ENCODE results near the gene NSMF. TPM values are rescaled to one million over a fixed set of nuclear protein-coding genes. Genes with fewer than 3 reads are reported as not detected.
A peak's percentile ranks its signal among the peaks of the same experiment; 100 is the strongest.
"Not testable (repeated sequence)": the region's sequence is repeated elsewhere in the genome, so short reads cannot be mapped to it uniquely, and the experiment has no call there.

NSMF gene
- total RNA-seq, 1 donor from 2014 or later, result 50.4 TPM

DNA sequence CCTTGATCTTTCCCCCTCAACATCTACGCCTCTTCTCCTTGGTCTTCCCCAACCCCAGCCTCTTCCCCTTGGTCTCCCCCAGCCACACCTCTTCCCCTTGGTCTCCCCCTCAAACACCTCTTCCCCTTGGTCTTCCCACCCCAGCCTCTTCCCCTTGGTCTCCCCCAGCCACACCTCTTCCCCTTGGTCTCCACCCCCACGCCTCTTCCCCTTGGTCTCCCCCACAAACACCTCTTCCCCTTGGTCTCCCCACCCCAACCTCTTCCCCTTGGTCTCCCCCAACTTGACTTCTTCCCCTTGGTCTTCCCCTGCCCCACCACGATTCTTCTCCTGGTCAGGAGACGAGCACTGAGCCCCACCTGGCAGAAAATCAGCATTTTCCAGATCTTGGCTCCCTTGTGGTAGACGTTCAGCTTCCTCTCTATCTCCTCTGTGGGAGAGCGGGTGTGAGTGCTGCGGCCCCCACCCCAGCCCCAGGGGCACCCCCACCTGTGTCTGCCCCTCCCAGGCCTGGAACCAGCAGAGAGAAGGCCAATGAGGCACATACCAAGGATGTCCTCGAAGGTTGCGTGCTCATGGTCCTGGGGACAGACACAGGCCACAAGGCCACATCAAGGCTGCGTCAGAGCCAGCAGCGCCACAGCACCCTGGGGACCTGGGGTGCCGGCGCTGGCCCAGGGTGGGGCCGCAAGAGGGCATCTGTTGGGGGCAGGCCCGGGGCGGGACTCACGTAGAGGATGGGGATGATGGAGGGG, 7.0 kb downstream of the NSMF start:
- no peak for DNase-seq (ENCODE audit: low spot score)
- no peak for ATAC-seq
- intact Hi-C loops (cut with DNase I), result no loop called here

DNA sequence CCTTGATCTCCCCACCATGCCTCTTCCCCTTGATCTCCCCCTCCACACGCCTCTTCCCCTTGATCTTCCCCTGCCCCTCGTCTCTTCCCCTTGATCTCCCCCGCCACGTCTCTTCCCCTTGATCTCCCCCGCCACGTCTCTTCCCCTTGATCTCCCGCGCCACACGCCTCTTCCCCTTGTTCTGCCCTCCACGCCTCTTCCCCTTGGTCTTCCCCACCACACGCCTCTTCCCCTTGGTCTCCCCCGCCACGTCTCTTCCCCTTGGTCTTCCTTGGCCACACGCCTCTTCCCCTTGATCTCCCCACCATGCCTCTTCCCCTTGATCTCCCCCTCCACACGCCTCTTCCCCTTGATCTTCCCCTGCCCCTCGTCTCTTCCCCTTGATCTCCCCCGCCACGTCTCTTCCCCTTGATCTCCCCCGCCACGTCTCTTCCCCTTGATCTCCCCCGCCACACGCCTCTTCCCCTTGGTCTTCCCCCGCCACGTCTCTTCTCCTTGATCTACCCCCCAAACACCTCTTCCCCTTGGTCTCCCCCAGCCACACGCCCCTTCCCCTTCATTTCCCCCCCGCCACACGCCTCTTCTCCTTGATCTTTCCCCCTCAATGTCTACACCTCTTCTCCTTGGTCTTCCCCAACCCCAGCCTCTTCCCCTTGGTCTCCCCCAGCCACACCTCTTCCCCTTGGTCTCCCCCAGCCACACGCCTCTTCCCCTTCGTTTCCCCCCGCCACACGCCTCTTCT, 7.7 kb downstream of the NSMF start:
- DNase-seq (ENCODE audit: low spot score); intact Hi-C loops (cut with DNase I); ATAC-seq: not testable (repeated sequence)

DNA sequence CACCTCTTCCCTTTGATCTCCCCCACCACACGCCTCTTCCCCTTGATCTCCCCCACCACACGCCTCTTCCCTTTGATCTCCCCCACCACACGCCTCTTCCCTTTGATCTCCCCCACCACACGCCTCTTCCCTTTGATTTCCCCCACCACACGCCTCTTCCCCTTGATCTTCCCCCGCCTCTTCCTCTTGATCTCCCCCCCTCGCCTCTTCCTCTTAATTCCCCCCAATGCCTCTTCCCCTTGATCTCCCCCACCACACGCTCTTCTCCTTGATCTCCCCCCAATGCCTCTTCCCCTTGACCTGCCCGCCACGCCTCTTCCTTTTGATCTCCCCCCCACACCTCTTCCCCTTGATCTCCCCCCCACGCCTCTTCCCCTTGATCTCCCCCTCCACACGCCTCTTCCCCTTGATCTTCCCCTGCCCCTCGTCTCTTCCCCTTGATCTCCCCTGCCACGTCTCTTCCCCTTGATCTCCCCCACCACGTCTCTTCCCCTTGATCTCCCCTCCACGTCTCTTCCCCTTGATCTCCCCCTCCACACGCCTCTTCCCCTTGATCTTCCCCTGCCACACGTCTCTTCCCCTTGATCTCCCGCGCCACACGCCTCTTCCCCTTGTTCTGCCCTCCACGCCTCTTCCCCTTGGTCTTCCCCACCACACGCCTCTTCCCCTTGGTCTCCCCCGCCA, 8.5 kb downstream of the NSMF start:
- intact Hi-C loops (cut with DNase I); DNase-seq (ENCODE audit: low spot score); ATAC-seq: not testable (repeated sequence)

DNA sequence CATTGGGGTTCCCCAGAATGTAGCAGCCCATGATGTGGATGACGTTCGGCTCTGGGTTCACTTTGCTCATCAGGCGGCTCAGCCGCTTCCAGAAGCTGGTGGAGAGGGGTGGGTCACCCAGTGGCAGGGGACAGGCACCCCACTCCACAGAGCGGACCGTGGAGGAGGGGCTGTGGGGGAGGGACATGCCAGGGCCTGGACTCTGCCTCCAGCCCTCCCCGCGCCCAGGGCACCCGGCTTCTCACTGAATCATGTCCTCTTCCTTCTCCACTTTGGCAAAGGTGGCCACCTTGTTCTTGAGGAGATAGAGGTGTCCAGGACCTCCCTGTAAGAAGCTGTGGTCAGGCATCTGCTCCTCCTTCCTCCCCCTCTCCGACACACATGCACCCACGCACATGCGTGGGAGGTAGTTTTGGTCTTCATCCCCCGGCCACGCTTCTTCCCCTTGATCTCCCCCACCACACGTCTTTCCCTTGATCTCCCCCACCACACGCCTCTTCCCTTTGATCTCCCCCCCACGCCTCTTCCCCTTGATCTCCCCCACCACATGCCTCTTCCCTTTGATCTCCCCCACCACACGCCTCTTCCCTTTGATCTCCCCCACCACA, 9.1 kb downstream of the NSMF start:
- ATAC-seq, result no peak
- intact Hi-C loops (cut with DNase I), result no loop called here
- no peak for DNase-seq (ENCODE audit: low spot score)

GRCh38 chr9:137449081-137449844, 9.9 kb downstream of the NSMF start:
- DNase-seq (ENCODE audit: low spot score) (no peak), ATAC-seq (no peak)
- intact Hi-C loops (cut with DNase I), result no loop called here

- DNase-seq (ENCODE audit: low spot score) (no peak), ATAC-seq (no peak)
- intact Hi-C loops (cut with DNase I), result no loop called here
These were observed 10.6 kb downstream of the NSMF start for GRCh38 chr9:137448602-137448962.

DNA sequence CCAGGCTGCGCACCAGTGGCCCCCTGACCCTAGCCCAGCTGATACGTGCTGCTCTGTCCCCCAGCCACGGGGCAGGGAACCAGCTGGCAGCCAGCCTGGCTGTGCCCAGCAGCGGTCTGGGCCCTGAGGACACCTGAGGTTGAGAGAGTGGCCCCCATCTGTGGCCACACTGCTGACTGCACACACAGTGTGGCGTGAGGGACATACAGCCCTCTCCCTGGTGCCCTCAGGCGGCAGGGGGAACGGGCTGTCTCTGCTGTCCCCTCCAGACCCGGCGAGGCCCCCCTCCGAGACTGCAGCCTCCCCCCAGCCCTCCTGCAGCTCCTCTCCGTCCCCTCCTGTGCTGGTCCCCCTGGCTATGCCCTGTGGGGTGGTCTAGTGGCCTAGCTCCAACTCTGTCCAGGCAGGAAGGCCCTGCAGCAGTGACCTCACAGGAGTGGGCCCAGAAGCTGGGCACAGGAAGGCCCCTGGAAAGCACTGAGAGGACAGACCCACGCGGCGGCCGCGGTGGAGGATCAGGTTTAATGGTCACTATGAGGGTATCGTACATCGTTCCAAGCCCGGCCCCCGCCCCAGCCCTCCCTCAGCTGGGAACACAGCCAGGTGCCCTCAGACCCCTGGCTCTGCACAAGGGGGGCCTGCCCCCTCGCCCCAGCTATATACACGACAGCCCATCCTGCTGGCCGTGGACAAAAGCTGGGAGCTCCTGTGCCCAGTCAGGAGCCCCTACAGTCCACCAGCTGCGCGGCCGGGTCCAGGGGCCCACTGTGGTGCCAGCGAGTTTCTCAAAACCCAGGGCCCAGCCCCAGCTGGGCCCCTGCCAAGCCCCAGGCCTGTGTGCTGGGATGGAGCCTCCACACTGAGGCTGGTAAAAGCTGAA, 11.2 kb downstream of the NSMF start:
- ATAC-seq (peak; percentile 3), DNase-seq (ENCODE audit: low spot score) (no peak)
- intact Hi-C loops (cut with DNase I), result no loop called here

- intact Hi-C loops (cut with DNase I), result no loop called here
- DNase-seq (ENCODE audit: low spot score) (no peak), ATAC-seq (peak; percentile 11)
These were observed 12.2 kb downstream of the NSMF start for GRCh38 chr9:137446851-137447471.

- DNase-seq (ENCODE audit: low spot score) (no peak), ATAC-seq (peak; percentile 25)
- intact Hi-C loops (cut with DNase I), result no loop called here
These were observed 13.2 kb downstream of the NSMF start for GRCh38 chr9:137445930-137446431.

DNA sequence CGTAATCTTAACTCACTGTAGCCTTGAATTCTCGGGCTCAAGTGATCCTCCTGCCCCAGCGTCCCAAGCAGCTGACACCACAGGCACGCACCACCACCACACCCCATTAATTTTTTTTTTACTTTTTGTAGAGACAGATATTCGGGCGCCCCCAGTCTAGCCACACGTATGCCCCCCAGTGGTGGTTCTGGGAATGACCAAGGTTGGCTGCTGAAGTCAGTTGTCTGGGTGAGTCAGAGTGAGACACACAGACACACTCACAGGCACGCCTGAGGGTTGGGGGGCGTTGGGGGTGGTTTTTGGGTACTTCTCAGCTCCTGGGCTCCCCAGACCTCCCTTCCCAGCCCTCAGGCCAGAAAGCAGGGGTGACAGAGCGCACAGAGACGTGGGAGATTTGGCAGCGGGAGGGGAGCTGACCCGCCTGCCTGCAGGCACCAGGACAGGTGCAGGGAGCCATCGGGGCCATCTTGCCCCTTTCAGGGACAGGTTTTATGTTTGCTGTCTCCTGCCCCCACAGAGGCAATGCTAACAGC, 13.8 kb downstream of the NSMF start:
- intact Hi-C loops (cut with DNase I), result no loop called here
- DNase-seq (ENCODE audit: low spot score) (peak; percentile 90), ATAC-seq (peak; percentile 63)

GRCh38 chr9:137444106-137444790, 14.9 kb downstream of the NSMF start:
- DNase-seq (ENCODE audit: low spot score), result no peak
- intact Hi-C loops (cut with DNase I), result no loop called here
- no peak for ATAC-seq

DNA sequence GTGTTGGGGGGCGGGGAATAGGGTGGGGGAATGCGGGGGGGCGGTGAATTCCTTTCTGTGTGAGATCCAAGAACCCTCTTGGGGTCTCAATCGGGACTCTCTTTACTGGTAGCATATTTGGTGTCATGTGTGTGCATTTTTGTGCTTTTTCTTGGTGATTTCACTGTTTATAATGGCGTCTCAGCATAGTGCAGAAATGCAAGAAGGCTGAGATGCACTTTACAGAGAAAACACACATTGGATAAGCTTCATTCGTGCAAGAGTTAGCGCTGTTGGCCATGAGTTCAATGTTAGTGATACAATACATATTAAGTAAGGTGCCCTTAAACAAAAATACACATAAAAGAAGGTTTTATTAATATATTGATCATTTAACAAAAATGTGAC, 17.2 kb downstream of the NSMF start:
- ATAC-seq (no peak), DNase-seq (ENCODE audit: low spot score) (no peak)
- intact Hi-C loops (cut with DNase I), result no loop called here

- DNase-seq (ENCODE audit: low spot score), result no peak
- no peak for ATAC-seq
- intact Hi-C loops (cut with DNase I), result no loop called here
These were observed 17.7 kb downstream of the NSMF start, which contains the start of gene ENTPD8 for GRCh38 chr9:137441289-137441934. Gene ENTPD8, minus strand, starts transcription at chr9:137441357. Its CDS starts 3,072 bp downstream, at chr9:137438285.

DNA sequence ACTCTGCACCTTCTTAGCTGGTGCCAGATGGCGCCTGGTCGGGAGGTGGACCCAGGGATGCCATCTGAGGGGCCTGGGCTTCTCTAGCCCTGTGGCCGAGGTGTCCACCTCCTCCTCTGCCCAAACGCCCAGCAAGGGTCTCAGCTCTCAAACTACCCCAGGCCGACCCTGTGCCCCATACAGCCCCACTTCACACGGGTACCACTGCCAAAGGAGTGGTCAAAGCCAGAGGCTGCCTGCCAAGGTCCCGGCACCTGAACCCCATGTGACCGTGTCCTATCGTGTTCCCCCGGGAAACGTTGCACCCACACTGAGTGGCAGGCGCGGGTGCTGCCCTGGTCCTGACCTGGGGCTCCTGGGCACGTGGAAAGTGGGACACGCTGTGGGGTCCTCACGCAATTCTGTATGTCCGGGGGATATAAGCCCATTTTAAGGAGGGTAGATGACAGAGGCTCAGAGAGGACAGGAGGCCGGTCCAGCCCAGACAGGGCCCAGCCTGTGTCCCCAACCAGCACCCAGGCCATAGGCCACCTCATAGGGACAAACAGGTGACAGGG, 19.9 kb downstream of the NSMF start:
- intact Hi-C loops (cut with DNase I), result no loop called here
- no peak for ATAC-seq
- DNase-seq (ENCODE audit: low spot score), result no peak

GRCh38 chr9:137438591-137439157, 20.5 kb downstream of the NSMF start:
- no peak for ATAC-seq
- intact Hi-C loops (cut with DNase I), result no loop called here
- no peak for DNase-seq (ENCODE audit: low spot score)
